Heart right ventricle (tissue), 16 donors: ENCODE results near the gene SOS2. TPM values are rescaled to one million over a fixed set of nuclear protein-coding genes. Genes with fewer than 3 reads are reported as not detected.

Experiments
- ATAC-seq, 8 donors: fragments of 200-7000 bp; cut with Tn5 transposase; one replicate each; pipeline ENCODE4 v1.9.1; 2020; ENCODE audit warnings: mild to moderate bottlenecking in 8 of 8, moderate library complexity in 8 of 8, moderate number of reproducible peaks in 1 of 8
- DNase-seq, 2 donors: peaks; one replicate each; pipeline ENCODE4 v3.0.0-alpha.2; 2020
- H3K27ac ChIP-seq, 10 donors: fragments of 200-600 bp; sonication (generic) in 2 of 10; one replicate each; pipeline versions ENCODE4 v1.5.0 to v1.8.0; 2020 to 2022; ENCODE audit warnings: mild to moderate bottlenecking in 3 of 10
- H3K27me3 ChIP-seq, 7 donors: fragments of 200-600 bp; one replicate each; pipeline ENCODE4 v1.8.0; 2021 to 2022; ENCODE audit warnings: mild to moderate bottlenecking in 2 of 7
- H3K36me3 ChIP-seq, 9 donors: fragments of 200-600 bp; sonication (generic) in 1 of 9; one replicate each; pipeline versions ENCODE4 v1.5.0 to v1.8.0; 2020 to 2022; ENCODE audit warnings: mild to moderate bottlenecking in 2 of 9
- H3K4me1 ChIP-seq, 9 donors: fragments of 200-600 bp; sonication (generic) in 1 of 9; one replicate each; pipeline versions ENCODE4 v1.5.0 to v1.8.0; 2020 to 2022; ENCODE audit warnings: mild to moderate bottlenecking in 4 of 9
- H3K4me3 ChIP-seq, 10 donors: fragments of 200-600 bp; sonication (generic) in 2 of 10; one replicate each; pipeline versions ENCODE4 v1.5.0 to v1.8.0; 2020 to 2022; ENCODE audit warnings: mild to moderate bottlenecking in 7 of 10, moderate library complexity in 2 of 10
- H3K9me3 ChIP-seq, 11 donors: fragments of 200-600 bp in 10 of 11; sonication (generic) in 2 of 11; one replicate each; pipeline versions ENCODE4 v1.5.0 to v1.8.0; 2013 to 2022; ENCODE audit warnings: mild to moderate bottlenecking in 2 of 11, control low read depth in 1 of 11, moderate library complexity in 1 of 11
- whole genome bisulfite sequencing, 2 donors: extraction: QIAGEN DNeasy Blood & Tissue Kit; methylation state at CpG; one replicate each; pipeline ENCODE4 v1.1.7; 2013; ENCODE audit warnings: inconsistent platforms in 1 of 2; 5-methylcytosine and 5-hydroxymethylcytosine counted together
- intact Hi-C, 10 donors: fragments of 100-400 bp; cut with DNase I; formaldehyde crosslinking; loops; one replicate each; pipeline versions ENCODE4 v1.11.1 to v1.14.2; 2022
- polyA plus RNA-seq, 2 donors: library from polyadenylated mRNA; stranded (reverse); fragments of 200-250 nt; gene quantifications; one replicate each; pipeline ENCODE4 v1.2.3, GENCODE V29; 2013
- total RNA-seq, 10 donors: library from RNA; stranded (reverse); fragmentation: NEBNext Ultra II Directional in 3 of 10; extraction: Animal tissue kit (Norgen Biotek cat#: 25700) in 3 of 10; gene quantifications; one replicate each; pipeline versions ENCODE4 v1.2.1 to v1.2.4, GENCODE V29; 2021 to 2023
- TF ChIP-seq, protein P1 (sequence below), 9 donors: fragments of 200-600 bp; sonication (generic) in 2 of 9; IDR thresholded peaks; one replicate each; pipeline versions ENCODE4 v1.5.0 to v1.8.0; 2021 to 2022; ENCODE audit warnings: antibody characterized with exemption in 9 of 9, mild to moderate bottlenecking in 5 of 9, moderate library complexity in 1 of 9
- donor health status: Arrhythmogenic right ventricular cardiomyopathy.
- donor health status: ischemic (EF 13 %, LVEDD 7.1; RV severe dilation, severe dysfunction).
- donor health status: healthy with polysubstance abuse.
- donor health status: DM: no; HTN: yes; CAD: no.
- donor health status: DM: no; HTN: no; CAD: no.
- donor health status: ischemic (EF 25% LVEDD 6.9; RV normal size, moderate dysfunction).
- donor health status: ischemic (EF 25% LVEDD 5.7; RV mildly dilated, moderate dysfunction).
- donor health status: healthy.
- donor health status: DM: yes; HTN: yes; CAD: no.
- donor health status: Ischemic cardiomyopathy.
- donor health status: ischemic (EF 35%, LVEDD 5.7; RV mildly dilated, moderate dysfunction).
- donor health status: nonischemic (EF 11% LVEDD 7.7; RV severe dilation, severe dysfunction).
- donor health status: DM: yes; HTN: yes; CAD: no.
- donor health status: PGD.
- donor health status: ischemic (EF 29% LVEDD 5.4; RV normal size, mild dysfunction).
- donor health status: nonischemic (EF 23%, LVEDD 6.1; RV moderate dilation, normal function).

SOS2 gene
- total and polyA plus RNA-seq, 12 donors, result 10.1 to 40.0 (median 32.3) TPM

- intact Hi-C loops, result no loop called here
Observed at GRCh38 chr14:50067723-50068495, 163.5 kb downstream of the SOS2 start.

More at GRCh38 chr14:50067723-50068495, 163.5 kb downstream of the SOS2 start:
- 93 to 96% methylated on average over 8 of the region's 8 CpGs for WGBS, 2 donors
- H3K27me3 ChIP-seq, result no peaks in the 10 kb centered on the region
- H3K4me3 ChIP-seq, result no peak overlapping the region
- no peak for DNase-seq
- no peaks in the 10 kb centered on the region for H3K36me3 ChIP-seq
- H3K4me1 ChIP-seq, result peaks cover 0 to 29% (median 0%) of the 10 kb centered on the region in 9 donors
- TF ChIP-seq, protein P1, sequence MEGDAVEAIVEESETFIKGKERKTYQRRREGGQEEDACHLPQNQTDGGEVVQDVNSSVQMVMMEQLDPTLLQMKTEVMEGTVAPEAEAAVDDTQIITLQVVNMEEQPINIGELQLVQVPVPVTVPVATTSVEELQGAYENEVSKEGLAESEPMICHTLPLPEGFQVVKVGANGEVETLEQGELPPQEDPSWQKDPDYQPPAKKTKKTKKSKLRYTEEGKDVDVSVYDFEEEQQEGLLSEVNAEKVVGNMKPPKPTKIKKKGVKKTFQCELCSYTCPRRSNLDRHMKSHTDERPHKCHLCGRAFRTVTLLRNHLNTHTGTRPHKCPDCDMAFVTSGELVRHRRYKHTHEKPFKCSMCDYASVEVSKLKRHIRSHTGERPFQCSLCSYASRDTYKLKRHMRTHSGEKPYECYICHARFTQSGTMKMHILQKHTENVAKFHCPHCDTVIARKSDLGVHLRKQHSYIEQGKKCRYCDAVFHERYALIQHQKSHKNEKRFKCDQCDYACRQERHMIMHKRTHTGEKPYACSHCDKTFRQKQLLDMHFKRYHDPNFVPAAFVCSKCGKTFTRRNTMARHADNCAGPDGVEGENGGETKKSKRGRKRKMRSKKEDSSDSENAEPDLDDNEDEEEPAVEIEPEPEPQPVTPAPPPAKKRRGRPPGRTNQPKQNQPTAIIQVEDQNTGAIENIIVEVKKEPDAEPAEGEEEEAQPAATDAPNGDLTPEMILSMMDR (IDR thresholded peaks at IDR 0.05), result no peak
- ATAC-seq, result no peak
- no peak overlapping the region for H3K27ac ChIP-seq
- no peaks in the 10 kb centered on the region for H3K9me3 ChIP-seq

Other genes with a start within 250 kb of the SOS2 start
- 1 to 10 TPM; 1.9 to 4.7 (median 3.0) TPM for gene VCPKMT, start 115.0 kb downstream of the SOS2 start, total RNA-seq
- 10 to 100 TPM in 1 of 2 donors, 1 to 10 TPM in 1; 3.4 to 28.5 TPM for gene VCPKMT, start 115.0 kb downstream of the SOS2 start, polyA plus RNA-seq
- gene L2HGDH, start 80.7 kb upstream of the SOS2 start, total RNA-seq, result 10 to 100 TPM in 9 of 10 donors, 1 to 10 TPM in 1; 7.5 to 15.5 (median 12.1) TPM
- gene L2HGDH, start 80.7 kb upstream of the SOS2 start, polyA plus RNA-seq, result 1 to 10 TPM; 1.9 to 3.7 TPM
- 10 to 100 TPM; 17.0 to 31.3 (median 24.4) TPM for gene DMAC2L, start 80.7 kb upstream of the SOS2 start, total RNA-seq
- gene DMAC2L, start 80.7 kb upstream of the SOS2 start, polyA plus RNA-seq, result 10 to 100 TPM in 1 of 2 donors, 1 to 10 TPM in 1; 9.4 to 25.4 TPM
- 1 to 10 TPM in 8 of 10 donors, under 1 TPM in 2; 0.71 to 6.0 (median 2.4) TPM for gene CDKL1, start 165.3 kb upstream of the SOS2 start, total RNA-seq
- under 1 TPM; 0.73 to 0.94 TPM for gene CDKL1, start 165.3 kb upstream of the SOS2 start, polyA plus RNA-seq